Subcutaneous adipose tissue (tissue), 4 donors: Measurements from ENCODE around the gene DIP2A. TPM values are rescaled to one million over a fixed set of nuclear protein-coding genes. Genes with fewer than 3 reads are reported as not detected.

Experiments
- CTCF ChIP-seq: fragments of 450-650 bp; IDR thresholded peaks from one replicate; pipeline ENCODE4 v1.5.1; 2016; ENCODE audit warnings: low read depth, mild to moderate bottlenecking, control low read depth, antibody characterized with exemption, moderate library complexity
- total RNA-seq, 4 donors: library from RNA; depleted of rRNA; stranded (reverse); fragments of >200 nt; gene quantifications; one replicate each; pipeline ENCODE4 v1.1.0, GENCODE V29; 2016

Gene DIP2A
- total RNA-seq, 4 donors from 2014 or later: 29.2 to 54.8 (median 44.4) TPM

DNA sequence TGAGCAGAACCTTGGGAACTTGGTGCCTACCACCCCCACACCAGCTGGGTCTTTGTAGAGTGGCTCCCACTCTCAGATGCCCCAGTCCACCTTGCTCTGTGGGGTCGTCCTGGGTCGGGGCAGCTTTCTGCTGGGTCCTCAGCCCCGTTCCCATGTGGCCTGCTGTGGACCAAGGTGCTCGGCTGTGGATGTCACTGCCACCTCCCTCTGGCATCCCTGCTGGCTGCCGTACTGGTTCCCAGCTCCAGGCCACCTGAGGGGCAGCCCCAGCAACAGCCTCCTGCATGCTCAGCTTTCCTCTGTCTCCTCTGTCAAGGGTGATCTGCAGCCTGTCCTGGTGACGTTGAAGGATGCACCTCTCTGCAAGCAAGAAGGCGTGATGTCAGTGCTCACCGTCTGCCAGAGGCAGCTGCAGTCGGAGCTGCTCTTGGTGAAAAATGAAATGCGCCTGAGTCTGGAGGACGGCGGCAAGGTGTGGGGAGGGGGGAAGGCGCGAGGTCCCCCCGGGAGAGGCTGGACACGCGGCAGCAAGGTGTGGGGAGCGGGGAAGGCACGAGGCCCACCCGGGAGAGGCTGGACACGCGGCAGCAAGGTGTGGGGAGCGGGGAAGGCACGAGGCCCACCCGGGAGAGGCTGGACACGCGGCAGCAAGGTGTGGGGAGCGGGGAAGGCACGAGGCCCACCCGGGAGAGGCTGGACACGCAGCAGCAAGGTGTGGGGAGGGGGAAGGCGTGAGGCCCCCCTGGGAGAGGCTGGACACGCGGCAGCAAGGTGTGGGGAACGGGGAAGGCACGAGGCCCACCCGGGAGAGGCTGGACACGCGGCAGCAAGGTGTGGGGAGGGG lies 45.9 kb upstream of the DIP2A start:
- TF ChIP-seq CTCF: no peak

DNA sequence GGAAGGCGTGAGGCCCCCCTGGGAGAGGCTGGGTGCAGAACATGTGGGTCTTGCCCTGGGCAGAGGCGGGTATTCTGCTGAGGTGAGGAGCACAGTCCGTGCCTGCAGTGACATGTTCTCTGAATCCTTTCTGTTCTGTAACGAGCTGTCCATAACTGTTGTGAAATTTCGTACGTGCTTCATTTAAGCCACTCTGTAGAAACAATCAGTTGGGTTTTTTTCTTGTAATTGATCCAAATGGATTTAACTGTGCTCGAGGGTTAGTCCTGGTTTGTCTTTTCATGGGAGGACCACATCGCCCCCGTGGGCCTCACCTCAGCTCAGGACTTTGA lies 45.4 kb upstream of the DIP2A start:
- no peak for TF ChIP-seq CTCF

DNA sequence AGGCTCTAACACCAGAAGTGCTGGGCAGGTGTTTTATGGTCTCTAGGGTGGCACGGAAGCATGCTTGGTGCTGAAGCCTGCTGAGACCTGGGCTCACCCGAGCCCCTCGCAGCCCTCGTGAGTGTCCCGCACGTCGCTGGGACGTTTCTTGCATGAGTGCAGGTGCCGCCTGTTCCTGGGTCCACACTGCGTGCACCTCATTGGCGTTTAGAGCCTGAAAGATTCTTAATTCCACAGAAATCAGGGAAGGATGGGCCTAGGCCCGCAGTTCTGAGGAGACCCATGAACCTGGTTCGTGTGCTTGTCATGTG lies 43.8 kb upstream of the DIP2A start:
- TF ChIP-seq CTCF: no peak

DNA sequence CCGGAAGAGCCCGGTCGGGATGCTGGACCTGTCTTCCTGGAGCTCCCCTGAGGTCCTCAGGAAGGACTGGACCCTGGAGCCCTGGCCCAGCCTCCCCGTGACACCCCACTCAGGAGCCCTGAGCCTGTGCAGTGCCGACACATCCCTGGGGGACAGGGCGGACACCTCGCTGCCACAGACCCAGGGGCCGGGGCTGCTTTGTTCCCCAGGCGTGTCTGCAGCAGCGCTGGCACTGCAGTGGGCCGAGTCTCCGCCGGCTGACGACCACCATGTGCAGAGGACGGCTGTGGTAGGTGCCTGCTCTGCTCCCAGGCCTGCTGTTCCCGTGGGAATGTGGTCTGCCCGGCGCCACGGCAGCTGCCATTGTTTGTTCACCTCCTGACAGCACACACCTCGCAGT lies 42.1 kb upstream of the DIP2A start:
- no peak for TF ChIP-seq CTCF

DNA sequence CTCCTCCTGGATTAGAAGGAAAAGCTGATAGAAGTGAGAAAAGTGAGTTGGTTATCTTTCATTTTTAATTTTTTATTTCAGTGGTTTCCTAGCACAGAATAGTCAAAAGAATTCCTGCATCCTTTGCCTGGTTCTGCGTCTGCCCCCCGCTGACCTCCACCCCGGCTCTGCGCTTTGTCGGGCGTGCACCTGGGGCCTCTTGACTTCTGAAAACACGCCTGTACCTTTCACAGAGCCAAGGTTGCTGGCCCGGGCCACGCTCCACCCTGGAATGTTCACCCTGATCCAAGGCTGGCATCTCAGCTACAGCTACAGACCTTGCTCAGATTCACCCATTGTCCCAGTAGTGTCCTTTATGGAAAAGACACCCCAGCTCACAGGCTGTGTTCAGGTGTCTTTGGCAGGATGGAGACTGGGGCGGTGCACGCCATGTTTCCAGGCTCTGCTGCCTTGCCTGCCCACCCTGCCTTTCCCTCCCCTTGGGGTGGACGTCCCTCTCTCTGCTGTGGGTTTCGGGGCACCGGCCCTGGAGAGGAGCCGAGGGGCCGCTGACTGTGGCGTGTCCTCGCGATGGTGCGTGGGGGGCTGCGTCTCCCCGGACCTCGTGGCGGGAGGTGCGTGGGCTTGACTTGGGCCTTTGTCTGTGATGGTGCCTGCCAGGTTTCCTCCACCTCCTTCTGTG lies 40.3 kb upstream of the DIP2A start:
- TF ChIP-seq CTCF: no peak

- no peak for TF ChIP-seq CTCF
Measured at GRCh38 chr21:46420241-46421190, 38.2 kb upstream of the DIP2A start.
